ENCODE results near the gene LRPAP1. TPM values are rescaled to one million over a fixed set of nuclear protein-coding genes. Genes with fewer than 3 reads are reported as not detected.

LRPAP1 gene
- total RNA-seq, 1 experiment from 2014 or later: 90.8 TPM

GRCh38 chr4:3510481-3510880 lies 21.7 kb downstream of the LRPAP1 start:
- peaks cover 67% of the 10 kb centered on the region for H3K36me3 Mint-ChIP-seq
- no peak overlapping the region for H3K27ac Mint-ChIP-seq
- no peaks in the 10 kb centered on the region for H3K9me3 Mint-ChIP-seq
- H3K4me1 Mint-ChIP-seq: no peaks in the 10 kb centered on the region
- DNase-seq (ENCODE audit: low spot score) (no peak), ATAC-seq (no peak)
- H3K4me3 Mint-ChIP-seq: no peak overlapping the region
- ChIA-PET POLR2A (no interaction called here), CTCF (no interaction called here)
- TF ChIP-seq, protein P1, sequence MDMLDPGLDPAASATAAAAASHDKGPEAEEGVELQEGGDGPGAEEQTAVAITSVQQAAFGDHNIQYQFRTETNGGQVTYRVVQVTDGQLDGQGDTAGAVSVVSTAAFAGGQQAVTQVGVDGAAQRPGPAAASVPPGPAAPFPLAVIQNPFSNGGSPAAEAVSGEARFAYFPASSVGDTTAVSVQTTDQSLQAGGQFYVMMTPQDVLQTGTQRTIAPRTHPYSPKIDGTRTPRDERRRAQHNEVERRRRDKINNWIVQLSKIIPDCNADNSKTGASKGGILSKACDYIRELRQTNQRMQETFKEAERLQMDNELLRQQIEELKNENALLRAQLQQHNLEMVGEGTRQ (CRISPR knock-in tag; IDR thresholded peaks at IDR 0.05): no peak
- no peak for TF ChIP-seq JAZF1 (CRISPR knock-in tag; IDR thresholded peaks at IDR 0.05)
- TF ChIP-seq TCF7 (CRISPR knock-in tag; IDR thresholded peaks at IDR 0.05; ENCODE audit: low read depth): no peak
- TF ChIP-seq ZMAT4 (CRISPR knock-in tag; IDR thresholded peaks at IDR 0.05): no peak
- TF ChIP-seq, protein P2, sequence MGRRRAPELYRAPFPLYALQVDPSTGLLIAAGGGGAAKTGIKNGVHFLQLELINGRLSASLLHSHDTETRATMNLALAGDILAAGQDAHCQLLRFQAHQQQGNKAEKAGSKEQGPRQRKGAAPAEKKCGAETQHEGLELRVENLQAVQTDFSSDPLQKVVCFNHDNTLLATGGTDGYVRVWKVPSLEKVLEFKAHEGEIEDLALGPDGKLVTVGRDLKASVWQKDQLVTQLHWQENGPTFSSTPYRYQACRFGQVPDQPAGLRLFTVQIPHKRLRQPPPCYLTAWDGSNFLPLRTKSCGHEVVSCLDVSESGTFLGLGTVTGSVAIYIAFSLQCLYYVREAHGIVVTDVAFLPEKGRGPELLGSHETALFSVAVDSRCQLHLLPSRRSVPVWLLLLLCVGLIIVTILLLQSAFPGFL (CRISPR knock-in tag; IDR thresholded peaks at IDR 0.05; ENCODE audit: borderline replicate concordance): no peak
- no peak for TF ChIP-seq ARID4B (CRISPR knock-in tag; IDR thresholded peaks at IDR 0.05; ENCODE audit: borderline replicate concordance)
- no peak for TF ChIP-seq E2F4 (CRISPR knock-in tag; IDR thresholded peaks at IDR 0.05; ENCODE audit: borderline replicate concordance, low read depth)
- no peak for TF ChIP-seq FOXJ3 (CRISPR knock-in tag; IDR thresholded peaks at IDR 0.05; ENCODE audit: borderline replicate concordance)
- no peak for TF ChIP-seq FOXP1 (CRISPR knock-in tag; IDR thresholded peaks at IDR 0.05; ENCODE audit: borderline replicate concordance)
- no peak for TF ChIP-seq ZNF532 (CRISPR knock-in tag; IDR thresholded peaks at IDR 0.05; ENCODE audit: borderline replicate concordance)
- TF ChIP-seq TEAD4 (CRISPR knock-in tag; IDR thresholded peaks at IDR 0.05): no peak
- TF ChIP-seq CTCF (IDR thresholded peaks at IDR 0.05): no peak
- H3K27me3 Mint-ChIP-seq (ENCODE audit: low read depth): no peaks in the 10 kb centered on the region
